ENCODE data around the gene PITX1.
"Not testable (repeated sequence)": the region's sequence is repeated elsewhere in the genome, so short reads cannot be mapped to it uniquely, and the experiment has no call there.

Gene PITX1

DNA sequence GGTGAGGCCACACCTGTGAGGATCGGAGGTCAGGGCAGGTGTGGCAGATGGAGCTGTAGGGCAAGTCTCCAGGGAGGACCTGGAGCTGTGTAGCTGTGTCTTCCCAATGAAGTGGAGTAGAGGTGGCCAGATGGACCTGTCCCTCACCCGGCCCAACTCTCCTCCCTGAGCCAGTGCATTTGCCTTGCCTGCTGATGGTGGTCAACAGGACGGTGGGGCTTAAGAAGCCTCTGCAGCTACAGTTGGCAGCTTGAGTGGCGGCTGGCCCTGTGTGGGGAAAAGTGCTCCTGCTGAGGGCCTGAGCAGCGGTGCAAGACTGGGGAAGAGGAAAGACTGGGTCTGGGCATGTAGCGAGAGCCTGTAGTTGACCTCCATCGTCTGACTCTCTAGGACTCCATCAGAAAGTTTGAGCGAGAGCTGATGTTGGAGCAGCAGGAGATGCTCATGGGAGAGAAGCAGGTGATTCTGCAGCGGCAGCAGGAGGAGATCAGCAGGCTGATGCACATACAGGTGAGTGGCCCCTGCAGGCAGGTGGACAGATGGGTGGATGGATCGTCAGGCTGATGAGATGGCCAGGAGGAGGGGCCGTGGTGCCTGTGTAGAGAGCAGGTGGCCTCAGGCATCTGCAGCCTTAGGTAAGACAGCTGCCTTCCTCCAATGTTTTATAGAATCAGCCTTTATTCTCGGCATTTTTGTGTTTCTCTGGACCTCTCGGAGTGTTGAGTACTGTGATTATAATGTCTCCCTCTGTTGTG, 24.9 kb downstream of the PITX1 start:
- no peak overlapping the region for H3K4me3 ChIP-seq (ENCODE audit: low read depth, low read length)
- H3K4me1 ChIP-seq (ENCODE audit: control insufficient read depth, insufficient read depth, low read length, unreplicated experiment): no peaks in the 10 kb centered on the region
- no peaks in the 10 kb centered on the region for H3K36me3 ChIP-seq (ENCODE audit: insufficient read depth, low read length)
- H3K79me2 ChIP-seq (ENCODE audit: control insufficient read depth, insufficient read depth, low read length, unreplicated experiment): no peaks in the 10 kb centered on the region
- no peaks in the 10 kb centered on the region for H3K27me3 ChIP-seq (ENCODE audit: insufficient read depth, low read length)
- H3K27ac ChIP-seq (ENCODE audit: low read depth, low read length): no peak overlapping the region
- no peak overlapping the region for H2AFZ ChIP-seq (ENCODE audit: low read length, unreplicated experiment)

DNA sequence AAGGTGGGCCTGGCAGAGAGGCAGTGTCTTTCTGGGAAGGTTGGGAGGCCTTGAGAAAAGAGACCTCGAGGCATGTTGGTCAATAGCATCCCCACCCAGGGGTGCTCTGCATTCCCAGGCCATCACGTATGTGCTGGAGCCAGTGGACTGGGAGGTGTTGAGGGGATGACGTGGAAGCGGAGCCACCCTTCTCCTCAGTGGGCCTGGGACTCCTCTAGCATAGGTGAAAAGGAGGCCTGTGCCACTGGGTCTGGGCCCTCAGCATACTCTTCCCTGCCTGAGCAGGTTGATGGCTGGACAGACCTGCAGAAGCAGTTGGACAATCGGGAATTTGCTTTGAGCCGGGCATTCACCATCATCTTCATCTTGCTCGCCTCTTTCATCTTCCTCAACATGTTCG, 25.5 kb downstream of the PITX1 start:
- Histone ChIP-seq H3K4me1 (ENCODE audit: control insufficient read depth, insufficient read depth, low read length, unreplicated experiment) (no peaks in the 10 kb centered on the region), H3K27me3 (ENCODE audit: insufficient read depth, low read length) (no peaks in the 10 kb centered on the region), H3K79me2 (ENCODE audit: control insufficient read depth, insufficient read depth, low read length, unreplicated experiment) (no peaks in the 10 kb centered on the region), H3K27ac (ENCODE audit: low read depth, low read length) (no peak overlapping the region), H3K4me3 (ENCODE audit: low read depth, low read length) (no peak overlapping the region), H3K36me3 (ENCODE audit: insufficient read depth, low read length) (no peaks in the 10 kb centered on the region), H2AFZ (ENCODE audit: low read length, unreplicated experiment) (no peak overlapping the region)

DNA sequence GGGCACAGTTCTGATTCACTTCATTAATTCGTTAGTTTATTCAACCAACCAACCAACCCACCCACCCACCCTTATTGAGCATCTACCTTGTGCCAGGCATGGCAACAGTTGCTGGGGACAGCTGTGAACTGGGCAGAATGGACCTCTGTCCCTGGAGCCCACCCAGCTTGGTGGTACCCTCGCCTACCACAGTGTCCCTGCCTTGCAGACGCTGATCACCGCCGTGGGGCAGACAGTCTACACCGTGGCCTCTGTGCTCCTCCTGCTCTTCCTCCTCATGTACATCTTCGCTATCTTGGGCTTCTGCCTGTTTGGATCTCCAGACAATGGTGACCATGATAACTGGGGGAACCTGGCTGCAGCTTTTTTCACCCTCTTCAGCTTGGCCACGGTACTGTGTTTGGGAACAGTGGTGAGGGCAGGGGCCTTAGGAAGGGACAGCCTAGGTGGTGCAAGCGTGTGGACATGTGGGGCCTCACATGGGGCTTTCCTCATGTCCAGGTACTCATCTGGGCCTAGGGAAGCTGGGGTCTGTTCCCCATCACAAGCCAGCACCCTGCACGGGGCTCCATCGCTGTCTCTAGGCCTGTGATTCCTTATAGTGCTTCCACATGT, 26.2 kb downstream of the PITX1 start:
- no peaks in the 10 kb centered on the region for H3K4me1 ChIP-seq (ENCODE audit: control insufficient read depth, insufficient read depth, low read length, unreplicated experiment)
- H3K79me2 ChIP-seq (ENCODE audit: control insufficient read depth, insufficient read depth, low read length, unreplicated experiment): no peaks in the 10 kb centered on the region
- H2AFZ ChIP-seq (ENCODE audit: low read length, unreplicated experiment): no peak overlapping the region
- H3K27me3 ChIP-seq (ENCODE audit: insufficient read depth, low read length): no peaks in the 10 kb centered on the region
- H3K27ac ChIP-seq (ENCODE audit: low read depth, low read length): no peak overlapping the region
- no peaks in the 10 kb centered on the region for H3K36me3 ChIP-seq (ENCODE audit: insufficient read depth, low read length)
- H3K4me3 ChIP-seq (ENCODE audit: low read depth, low read length): no peak overlapping the region

DNA sequence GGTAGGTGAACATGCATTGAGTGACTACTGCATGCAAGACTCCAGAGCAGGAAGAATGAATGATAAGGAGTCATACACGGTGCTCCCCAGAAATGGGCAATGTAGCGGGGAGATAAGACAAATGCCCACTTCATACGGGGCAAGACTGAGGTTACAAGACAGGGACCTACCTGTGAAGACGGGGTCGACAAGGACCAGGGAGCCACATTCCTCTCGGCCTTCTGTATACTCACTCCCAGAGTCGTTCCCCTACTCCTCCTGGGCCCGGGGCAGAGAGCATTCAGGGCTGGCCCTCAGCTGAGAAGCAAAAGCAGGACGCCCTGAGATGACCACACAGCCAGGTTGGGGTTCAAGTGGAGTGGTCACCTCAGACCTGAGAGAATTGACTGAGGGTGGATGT, 26.7 kb downstream of the PITX1 start:
- Histone ChIP-seq H3K79me2 (ENCODE audit: control insufficient read depth, insufficient read depth, low read length, unreplicated experiment) (no peaks in the 10 kb centered on the region), H3K4me3 (ENCODE audit: low read depth, low read length) (no peak overlapping the region), H3K27ac (ENCODE audit: low read depth, low read length) (no peak overlapping the region), H3K27me3 (ENCODE audit: insufficient read depth, low read length) (no peaks in the 10 kb centered on the region), H2AFZ (ENCODE audit: low read length, unreplicated experiment) (no peak overlapping the region), H3K36me3 (ENCODE audit: insufficient read depth, low read length) (no peaks in the 10 kb centered on the region), H3K4me1 (ENCODE audit: control insufficient read depth, insufficient read depth, low read length, unreplicated experiment) (no peaks in the 10 kb centered on the region)

DNA sequence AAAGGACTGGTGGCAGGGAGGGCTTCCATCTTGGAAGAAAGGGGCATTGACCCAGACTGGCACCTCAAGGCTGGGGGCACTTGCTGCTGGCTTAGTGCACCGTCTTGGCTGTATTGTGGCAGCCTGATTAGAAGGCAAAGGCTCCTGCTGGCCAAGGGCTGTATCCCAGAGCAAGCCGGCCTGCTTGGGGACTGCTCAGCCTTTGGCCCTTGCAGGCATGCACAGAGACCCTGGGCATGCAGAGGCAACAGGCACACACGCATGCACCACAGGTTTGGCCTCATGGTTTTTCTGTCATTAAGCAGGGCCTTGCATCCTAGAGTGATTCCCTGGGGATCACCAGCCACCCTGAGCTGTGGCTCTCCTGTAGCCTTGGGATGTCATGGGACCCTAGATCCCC, 29.0 kb downstream of the PITX1 start:
- no peak overlapping the region for H2AFZ ChIP-seq (ENCODE audit: low read length, unreplicated experiment)
- H3K4me1 ChIP-seq (ENCODE audit: control insufficient read depth, insufficient read depth, low read length, unreplicated experiment): no peaks in the 10 kb centered on the region
- H3K27ac ChIP-seq (ENCODE audit: low read depth, low read length): no peak overlapping the region
- no peak overlapping the region for H3K4me3 ChIP-seq (ENCODE audit: low read depth, low read length)
- H3K36me3 ChIP-seq (ENCODE audit: insufficient read depth, low read length): no peaks in the 10 kb centered on the region
- no peaks in the 10 kb centered on the region for H3K27me3 ChIP-seq (ENCODE audit: insufficient read depth, low read length)
- no peaks in the 10 kb centered on the region for H3K79me2 ChIP-seq (ENCODE audit: control insufficient read depth, insufficient read depth, low read length, unreplicated experiment)

DNA sequence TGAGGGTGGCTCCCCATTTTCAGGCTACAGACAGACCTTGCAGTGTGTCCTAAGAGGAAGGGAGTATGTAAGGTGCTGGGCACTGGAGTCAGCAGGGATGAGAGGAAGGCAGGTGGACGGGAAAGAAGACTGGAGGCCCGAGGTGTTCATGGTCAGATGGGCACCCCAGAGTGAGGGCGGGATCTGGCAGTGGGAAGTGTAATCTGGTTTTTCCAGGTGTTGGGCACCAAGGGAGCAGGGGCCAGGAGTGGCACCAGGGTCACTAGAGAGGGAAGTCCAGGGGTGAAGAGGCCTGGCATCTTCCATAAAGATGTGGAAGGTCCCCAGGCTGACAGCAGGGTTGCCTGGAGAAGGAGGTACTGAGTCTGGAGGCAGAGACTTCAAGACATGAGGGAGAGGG, 29.7 kb downstream of the PITX1 start:
- H2AFZ ChIP-seq (ENCODE audit: low read length, unreplicated experiment): no peak overlapping the region
- no peaks in the 10 kb centered on the region for H3K36me3 ChIP-seq (ENCODE audit: insufficient read depth, low read length)
- H3K4me1 ChIP-seq (ENCODE audit: control insufficient read depth, insufficient read depth, low read length, unreplicated experiment): no peaks in the 10 kb centered on the region
- H3K4me3 ChIP-seq (ENCODE audit: low read depth, low read length): no peak overlapping the region
- H3K27ac ChIP-seq (ENCODE audit: low read depth, low read length): no peak overlapping the region
- H3K79me2 ChIP-seq (ENCODE audit: control insufficient read depth, insufficient read depth, low read length, unreplicated experiment): no peaks in the 10 kb centered on the region
- H3K27me3 ChIP-seq (ENCODE audit: insufficient read depth, low read length): no peaks in the 10 kb centered on the region

DNA sequence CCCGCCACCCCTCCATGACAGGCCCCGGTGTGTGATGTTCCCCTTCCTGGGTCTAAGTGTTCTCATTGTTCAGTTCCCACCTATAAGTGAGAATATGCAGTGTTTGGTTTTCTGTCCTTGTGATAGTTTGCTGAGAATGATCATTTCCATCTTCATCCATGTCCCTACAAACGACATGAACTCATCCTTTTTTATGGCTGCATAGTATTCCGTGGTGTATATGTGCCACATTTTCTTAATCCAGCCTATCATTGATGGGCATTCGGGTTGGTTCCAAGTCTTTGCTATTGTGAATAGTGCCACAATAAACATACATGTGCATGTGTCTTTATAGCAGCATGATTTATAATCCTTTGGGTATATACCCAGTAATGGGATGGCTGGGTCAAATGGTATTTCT, 36.0 kb downstream of the PITX1 start:
- H3K27ac ChIP-seq (ENCODE audit: low read depth, low read length); H2AFZ ChIP-seq (ENCODE audit: low read length, unreplicated experiment); H3K4me1 ChIP-seq (ENCODE audit: control insufficient read depth, insufficient read depth, low read length, unreplicated experiment); H3K36me3 ChIP-seq (ENCODE audit: insufficient read depth, low read length); H3K27me3 ChIP-seq (ENCODE audit: insufficient read depth, low read length); H3K4me3 ChIP-seq (ENCODE audit: low read depth, low read length); H3K79me2 ChIP-seq (ENCODE audit: control insufficient read depth, insufficient read depth, low read length, unreplicated experiment): not testable (repeated sequence)

DNA sequence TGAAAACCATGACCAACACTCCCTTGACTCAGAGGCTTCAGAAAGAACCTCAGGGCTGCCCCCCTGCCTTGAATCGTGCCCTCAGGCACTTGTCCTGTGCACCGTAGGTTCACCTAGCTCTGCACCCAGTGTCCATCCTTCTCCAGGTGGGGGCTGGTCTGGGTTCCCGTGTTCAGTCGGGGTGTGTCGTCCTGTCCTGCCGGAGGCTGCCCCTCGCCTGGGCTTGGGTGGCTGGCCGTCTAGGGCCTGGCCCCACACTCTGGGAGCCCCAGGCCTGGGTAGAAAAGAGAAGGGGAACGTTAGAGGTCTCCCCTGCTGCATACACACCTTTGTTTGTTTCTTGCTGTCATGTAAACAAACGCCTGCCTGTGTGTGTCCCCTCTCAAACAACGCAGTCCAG, 37.0 kb downstream of the PITX1 start:
- H3K79me2 ChIP-seq (ENCODE audit: control insufficient read depth, insufficient read depth, low read length, unreplicated experiment): no peaks in the 10 kb centered on the region
- no peak overlapping the region for H3K4me3 ChIP-seq (ENCODE audit: low read depth, low read length)
- H3K27me3 ChIP-seq (ENCODE audit: insufficient read depth, low read length): no peaks in the 10 kb centered on the region
- H3K36me3 ChIP-seq (ENCODE audit: insufficient read depth, low read length): no peaks in the 10 kb centered on the region
- no peaks in the 10 kb centered on the region for H3K4me1 ChIP-seq (ENCODE audit: control insufficient read depth, insufficient read depth, low read length, unreplicated experiment)
- no peak overlapping the region for H2AFZ ChIP-seq (ENCODE audit: low read length, unreplicated experiment)
- no peak overlapping the region for H3K27ac ChIP-seq (ENCODE audit: low read depth, low read length)

DNA sequence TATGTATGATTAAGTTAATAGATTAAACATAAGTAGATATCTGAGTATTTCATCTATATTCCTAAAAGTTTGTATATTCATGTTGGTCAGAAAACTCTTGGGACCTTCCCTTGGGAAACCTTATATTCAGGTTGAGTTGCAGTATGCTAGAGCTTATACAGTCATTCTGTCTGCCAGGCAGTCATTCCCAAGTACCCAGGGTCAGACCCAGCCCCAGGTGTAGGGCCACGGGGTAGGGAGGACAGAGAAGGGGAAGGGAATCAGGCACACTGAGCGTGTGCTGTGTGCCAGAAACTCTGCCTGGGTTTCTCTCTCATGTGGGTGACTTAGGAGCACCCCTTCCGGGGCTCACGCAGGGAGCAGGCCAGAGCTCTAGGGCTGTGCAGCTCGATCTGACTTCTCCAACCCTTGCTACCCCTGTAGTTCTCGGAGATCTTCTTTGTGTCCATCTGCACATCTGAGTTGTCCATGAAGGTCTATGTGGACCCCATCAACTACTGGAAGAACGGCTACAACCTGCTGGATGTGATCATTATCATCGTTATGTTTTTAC, 38.1 kb downstream of the PITX1 start:
- Histone ChIP-seq H3K79me2 (ENCODE audit: control insufficient read depth, insufficient read depth, low read length, unreplicated experiment) (no peaks in the 10 kb centered on the region), H3K27ac (ENCODE audit: low read depth, low read length) (no peak overlapping the region), H3K36me3 (ENCODE audit: insufficient read depth, low read length) (no peaks in the 10 kb centered on the region), H3K4me3 (ENCODE audit: low read depth, low read length) (no peak overlapping the region), H2AFZ (ENCODE audit: low read length, unreplicated experiment) (no peak overlapping the region), H3K27me3 (ENCODE audit: insufficient read depth, low read length) (no peaks in the 10 kb centered on the region), H3K4me1 (ENCODE audit: control insufficient read depth, insufficient read depth, low read length, unreplicated experiment) (no peaks in the 10 kb centered on the region)

DNA sequence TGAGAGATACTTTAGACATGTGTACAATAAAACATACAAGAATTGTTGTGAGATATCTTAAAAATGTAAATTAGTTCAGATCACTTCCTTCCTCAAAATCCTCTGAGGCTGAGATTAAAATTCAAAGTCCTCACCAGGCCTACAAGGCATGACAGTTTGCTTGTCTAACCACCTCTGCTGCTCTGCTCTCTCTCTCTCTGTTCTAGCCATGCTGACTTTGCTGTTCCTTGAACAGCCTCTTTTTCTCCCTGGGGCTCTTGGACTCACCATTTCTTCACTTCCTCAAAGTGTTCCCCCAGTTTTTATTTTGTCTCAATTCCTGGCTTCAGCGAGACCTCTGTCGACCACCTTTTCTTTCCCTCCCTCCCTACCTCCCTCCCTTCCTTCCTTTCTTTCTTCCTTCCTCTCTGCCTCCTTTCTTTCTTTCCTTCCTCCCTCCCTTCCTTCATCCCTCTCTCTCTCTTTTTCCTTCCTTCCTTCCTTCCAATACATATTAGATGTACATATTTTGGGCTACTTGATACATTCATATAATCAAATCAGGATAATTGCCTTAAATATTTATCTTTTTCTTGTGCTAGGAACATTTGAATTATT, 39.4 kb downstream of the PITX1 start:
- H3K4me3 ChIP-seq (ENCODE audit: low read depth, low read length): no peak overlapping the region
- H3K4me1 ChIP-seq (ENCODE audit: control insufficient read depth, insufficient read depth, low read length, unreplicated experiment): no peaks in the 10 kb centered on the region
- H2AFZ ChIP-seq (ENCODE audit: low read length, unreplicated experiment): no peak overlapping the region
- no peaks in the 10 kb centered on the region for H3K36me3 ChIP-seq (ENCODE audit: insufficient read depth, low read length)
- no peaks in the 10 kb centered on the region for H3K79me2 ChIP-seq (ENCODE audit: control insufficient read depth, insufficient read depth, low read length, unreplicated experiment)
- H3K27ac ChIP-seq (ENCODE audit: low read depth, low read length): no peak overlapping the region
- no peaks in the 10 kb centered on the region for H3K27me3 ChIP-seq (ENCODE audit: insufficient read depth, low read length)

DNA sequence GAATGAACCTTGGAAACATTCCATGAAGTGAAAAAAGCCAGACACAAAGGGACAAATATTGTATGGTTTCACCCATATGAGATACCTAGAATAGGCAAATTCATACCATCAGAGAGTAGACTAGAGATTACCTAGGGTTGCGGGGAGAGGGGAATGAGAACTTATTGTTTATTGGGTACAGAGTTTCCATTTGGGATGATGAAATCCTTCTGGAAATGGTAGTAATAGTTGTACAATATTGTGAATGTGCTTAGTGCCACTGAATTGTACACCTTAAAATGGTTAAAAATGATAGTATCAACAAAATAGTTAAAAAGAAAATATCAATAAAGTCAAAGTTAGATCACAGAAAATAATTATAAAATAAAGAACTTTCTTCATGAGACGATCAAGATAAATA, 40.9 kb downstream of the PITX1 start:
- H3K79me2 ChIP-seq (ENCODE audit: control insufficient read depth, insufficient read depth, low read length, unreplicated experiment): no peaks in the 10 kb centered on the region
- no peaks in the 10 kb centered on the region for H3K36me3 ChIP-seq (ENCODE audit: insufficient read depth, low read length)
- no peak overlapping the region for H3K4me3 ChIP-seq (ENCODE audit: low read depth, low read length)

More for the DNA sequence above, 40.9 kb downstream of the PITX1 start:
- H3K27ac ChIP-seq (ENCODE audit: low read depth, low read length): no peak overlapping the region
- no peak overlapping the region for H2AFZ ChIP-seq (ENCODE audit: low read length, unreplicated experiment)
- peaks cover 3% of the 10 kb centered on the region; the same call in 1 of the 2 replicates for H3K27me3 ChIP-seq (ENCODE audit: insufficient read depth, low read length)
- no peaks in the 10 kb centered on the region for H3K4me1 ChIP-seq (ENCODE audit: control insufficient read depth, insufficient read depth, low read length, unreplicated experiment)

Data from ACC112 (cell line).